K562 (cell line): ENCODE results near the gene KBTBD12. TPM values are rescaled to one million over a fixed set of nuclear protein-coding genes. Genes with fewer than 3 reads are reported as not detected.

Experiments
- ATAC-seq: fragments of 200-7000 bp; cut with Tn5 transposase; 3 replicates; pipeline ENCODE4 v1.9.1; 2020; ENCODE audit warnings: moderate library complexity
- BruUV-seq: library from RNA; stranded (reverse); fragments of 400-500 nt; replicated peaks from 2 replicates; lab custom pipeline; 2021; lab: Mats Ljungman, UMichigan
- CTCF ChIA-PET: fragments of 300-600 bp; formaldehyde crosslinking; extraction: SDS; loops from one replicate; lab custom pipeline; 2021; ENCODE audit warnings: low intra/inter-chr PET ratio; lab: Yijun Ruan, JAX
- POLR2A ChIA-PET: fragments of 300-600, 350-650 bp; sonication (Branson Sonifier 250); formaldehyde crosslinking; extraction: SDS; loops from one replicate; lab custom pipeline; 2021; ENCODE audit warnings: antibody characterized with exemption, inconsistent platforms; lab: Yijun Ruan, JAX
- DNase-seq, 4 experiments: peaks; one replicate each; pipeline versions ENCODE4 v3.0.0 to v3.0.0-alpha.2; 2011 to 2018; ENCODE audit warnings: low spot score in 3 of 4, mixed read lengths in 3 of 4; ENCODE audit errors: extremely low read depth in 1 of 4
- FAIRE-seq: peaks from 2 replicates; lab custom pipeline; 2011; peaks lifted over from hg19 to GRCh38; lab: Jason Lieb, UNC
- H2AFZ ChIP-seq: 2 replicates; pipeline ENCODE4 v1.6.0; 2011; ENCODE audit warnings: low read depth, low read length, control low read depth, inconsistent platforms
- H3K27ac ChIP-seq: fragments of 200-600 bp; 3 replicates; pipeline ENCODE4 v1.8.0; 2011; ENCODE audit warnings: low read depth, mild to moderate bottlenecking, control low read depth, inconsistent platforms, low read length, moderate library complexity, mixed read lengths; ENCODE audit errors: extremely low read depth
- H3K27me3 ChIP-seq, 2 experiments: fragments of 300-600 bp in 1 of 2; 2 replicates in 1 of 2; 3 replicates in 1 of 2; pipeline versions ENCODE4 v1.6.0 to v1.8.0; 2011; ENCODE audit warnings: inconsistent platforms in 2 of 2, low read length in 2 of 2, mild to moderate bottlenecking in 1 of 2, mixed read lengths in 1 of 2, moderate library complexity in 1 of 2; ENCODE audit not compliant: control insufficient read depth in 2 of 2, insufficient read depth in 2 of 2
- H3K36me3 ChIP-seq: fragments of 300-600 bp; 3 replicates; pipeline ENCODE4 v1.8.0; 2011; ENCODE audit warnings: mild to moderate bottlenecking, low read length, inconsistent platforms; ENCODE audit not compliant: control insufficient read depth, insufficient read depth
- H3K4me1 ChIP-seq, 2 experiments: fragments of 200-600 bp in 1 of 2; replicated peaks in 1 of 2; 2 replicates in 1 of 2; 3 replicates in 1 of 2; pipeline versions ENCODE4 v1.5.1 to v1.8.0; 2011; ENCODE audit warnings: inconsistent platforms in 2 of 2, low read length in 2 of 2, mild to moderate bottlenecking in 1 of 2, mixed read lengths in 1 of 2, moderate library complexity in 1 of 2; ENCODE audit not compliant: control insufficient read depth in 2 of 2, insufficient read depth in 2 of 2
- H3K4me2 ChIP-seq: 2 replicates; pipeline ENCODE4 v1.6.1; 2011; ENCODE audit warnings: low read length, control low read depth, inconsistent platforms, mixed read lengths; ENCODE audit not compliant: insufficient read depth
- H3K4me3 ChIP-seq: fragments of 200-600 bp; sonication (generic), shearing (Covaris generic); 2 replicates; pipeline ENCODE4 v1.5.1; 2016; ENCODE audit warnings: control low read depth, inconsistent platforms
- H3K79me2 ChIP-seq: fragments of 200-600 bp; 3 replicates; pipeline ENCODE4 v1.8.0; 2011; ENCODE audit warnings: low read length, inconsistent platforms; ENCODE audit not compliant: control insufficient read depth, insufficient read depth
- H3K9ac ChIP-seq, 2 experiments: 2 replicates each; pipeline versions ENCODE4 v1.6.0 to v1.6.1; 2011; ENCODE audit warnings: low read depth in 2 of 2, low read length in 2 of 2, control low read depth in 1 of 2, inconsistent platforms in 1 of 2, mild to moderate bottlenecking in 1 of 2, mixed read lengths in 1 of 2; ENCODE audit not compliant: insufficient read depth in 1 of 2
- H3K9me1 ChIP-seq: one replicate; pipeline ENCODE4 v1.6.0; 2011; ENCODE audit warnings: inconsistent platforms, mild to moderate bottlenecking, low read length, moderate library complexity; ENCODE audit not compliant: control insufficient read depth, insufficient read depth
- H3K9me3 ChIP-seq: replicated peaks from 2 replicates; pipeline ENCODE4 v1.5.1; 2011; ENCODE audit warnings: low read depth, low read length, inconsistent platforms; ENCODE audit not compliant: control insufficient read depth, insufficient read depth
- H4K20me1 ChIP-seq: replicated peaks from 2 replicates; pipeline ENCODE4 v1.6.1; 2011; ENCODE audit warnings: low read length, inconsistent platforms, mixed read lengths; ENCODE audit not compliant: control insufficient read depth, insufficient read depth
- CEBPG ChIP-seq, 3 experiments: fragments of 200-800 bp in 1 of 3; sonication (Bioruptor generic) in 1 of 3; sonication (generic) in 1 of 3; formaldehyde crosslinking in 1 of 3; IDR thresholded peaks in 2 of 3; conservative IDR thresholded peaks in 1 of 3; 2 replicates each; pipeline versions ENCODE4 v1.6.1 to v1.8.0; 2016 to 2022; ENCODE audit warnings: missing compliant biosample characterization in 2 of 3, missing genetic modification characterization in 2 of 3, mild to moderate bottlenecking in 1 of 3, missing genetic modification reagents in 1 of 3
- GTF2F1 ChIP-seq: IDR thresholded peaks from 2 replicates; pipeline ENCODE4 v1.6.1; 2011; ENCODE audit warnings: low read depth, low read length, improper control_type of control experiment
- TEAD2 ChIP-seq: fragments of 450-650 bp; IDR thresholded peaks from 2 replicates; pipeline ENCODE4 v1.6.1; 2016; ENCODE audit warnings: missing genetic modification characterization, control low read depth, missing compliant biosample characterization
- TRIM25 ChIP-seq: fragments of 450-650 bp; IDR thresholded peaks from 2 replicates; pipeline ENCODE4 v1.7.0; 2016; ENCODE audit warnings: borderline replicate concordance
- ZKSCAN1 ChIP-seq: fragments of 150-350 bp; IDR thresholded peaks from 2 replicates; pipeline ENCODE4 v1.6.1; 2016; ENCODE audit warnings: low read depth, low read length
- ZNF318 ChIP-seq, 2 experiments: fragments of 450-650 bp; IDR thresholded peaks; 2 replicates each; pipeline ENCODE4 v1.6.1; 2016; ENCODE audit warnings: mild to moderate bottlenecking in 2 of 2, borderline replicate concordance in 1 of 2, low read depth in 1 of 2, moderate library complexity in 1 of 2
- ZNF668 ChIP-seq: fragments of 250-450 bp; sonication (Bioruptor Pico); IDR thresholded peaks from 2 replicates; pipeline ENCODE4 v1.8.0; 2022; ENCODE audit warnings: mild to moderate bottlenecking, inconsistent platforms
- ZNF830 ChIP-seq: fragments of 250-450 bp; sonication (Bioruptor Pico); IDR thresholded peaks from 2 replicates; pipeline ENCODE4 v1.5.0; 2021; ENCODE audit warnings: mild to moderate bottlenecking
- WGBS: fragments of 100-300 bp; shearing (Covaris generic); methylation state at CpG from one replicate; pipeline ENCODE4 v1.1.6; 2016; ENCODE audit warnings: low coverage, mixed read lengths; ENCODE audit not compliant: insufficient coverage; ENCODE audit errors: missing lambda C conversion rate; 5-methylcytosine and 5-hydroxymethylcytosine counted together
- in situ Hi-C: fragments of 300-500 bp; cut with MboI; formaldehyde crosslinking; loops from 4 replicates; pipeline ENCODE4 v1.15.0; 2018; ENCODE audit warnings: inconsistent platforms, mixed read lengths
- intact Hi-C: fragments of 100-400 bp; cut with micrococcal nuclease; formaldehyde crosslinking; loops from 2 replicates; pipeline ENCODE4 v1.14.2; 2022
- polyA plus RNA-seq, 8 experiments: library from polyadenylated mRNA; depleted of rRNA in 4 of 8; stranded (reverse) in 5 of 8; unstranded in 3 of 8; fragments of >200 nt; fragmentation: Nextera tagmentation in 2 of 8; fragmentation: Illumina TruSeq in 1 of 8; extraction: Ambion mirVana in 2 of 8; extraction: Trizol in 1 of 8; gene quantifications; 2 replicates each; pipeline versions ENCODE4 v1.2.1 to v1.2.3, GENCODE V29; 2011 to 2014; ENCODE audit warnings: inconsistent platforms in 1 of 8, missing spikeins in 1 of 8
- total RNA-seq, 7 experiments: library from RNA; depleted of rRNA in 6 of 7; stranded (reverse); fragments of >200 nt in 6 of 7; fragmentation: Illumina TruSeq in 2 of 7; extraction: Trizol in 2 of 7; gene quantifications; 2 replicates each; pipeline versions ENCODE4 v1.2.1 to v1.2.3, GENCODE V29; 2011 to 2021; ENCODE audit warnings: low replicate concordance in 1 of 7
- TF ChIP-seq, protein P1 (sequence below): sonication (generic); formaldehyde crosslinking; IDR thresholded peaks from 2 replicates; pipeline ENCODE4 v1.8.0; 2022; ENCODE audit warnings: missing genetic modification reagents, mild to moderate bottlenecking, borderline replicate concordance

The KBTBD12 gene
- total and polyA plus RNA-seq, 9 of the 15 experiments (the other 6 are each of a cell fraction or from before 2014, with no cell fraction given), result not detected

DNA sequence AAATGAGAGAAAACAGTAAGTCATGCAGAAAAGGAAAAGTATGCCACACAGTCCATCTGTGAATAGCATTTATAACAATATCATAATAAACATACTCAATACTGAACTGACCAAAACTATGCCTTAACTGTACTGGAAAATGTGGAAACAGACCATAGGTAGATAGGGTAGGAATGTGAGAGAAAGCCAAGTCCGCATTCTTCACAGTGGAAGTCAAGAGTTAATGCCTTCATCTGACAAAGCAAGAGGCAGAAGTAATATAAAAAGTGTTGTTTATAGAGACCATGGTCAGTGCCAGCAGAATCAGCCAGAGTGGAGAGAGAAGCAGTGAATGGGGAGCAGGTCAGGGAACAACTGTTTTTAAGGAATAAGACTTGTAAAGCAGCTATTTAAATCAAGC, 52.3 kb downstream of the KBTBD12 start:
- no TSS peak for BruUV-seq
- Histone ChIP-seq H3K9ac (no peak overlapping the region), H3K36me3 (no peaks in the 10 kb centered on the region), H4K20me1 (no peaks in the 10 kb centered on the region), H2AFZ (no peak overlapping the region), H3K9me3 (no peaks in the 10 kb centered on the region), H3K4me3 (no peak overlapping the region), H3K79me2 (no peaks in the 10 kb centered on the region), H3K27me3 (no peaks in the 10 kb centered on the region; a peak in 1 of 5 replicates), H3K4me2 (no peak overlapping the region), H3K4me1 (no peaks in the 10 kb centered on the region), H3K27ac (no peak overlapping the region), H3K9me1 (no peaks in the 10 kb centered on the region)
- no peak for DNase-seq
- POLR2A ChIA-PET, result interaction anchor here (0.6 kb wide), 1 partner anchor 317 kb away, joined by 3 read pairs; no protein-coding TSS in a partner anchor
- 0% methylated on average over 1 of the region's 1 CpG for WGBS
- no peak for ATAC-seq
- no peak for FAIRE-seq
- in situ Hi-C loops (no loop called here), intact Hi-C loops (loop anchor here (10.0 kb wide), 2 partner anchors 283 to 393 kb away; no protein-coding TSS in a partner anchor)
- CTCF ChIA-PET, result no interaction called here
- TF ChIP-seq TEAD2 (tag), result no peak
- TF ChIP-seq ZNF668 (CRISPR knock-in tag), result no peak
- no peak for TF ChIP-seq ZNF830 (CRISPR knock-in tag)
- TF ChIP-seq GTF2F1, result no peak
- no peak for TF ChIP-seq CEBPG (CRISPR knock-in tag; IDR thresholded peaks at IDR 0.05)
- no peak for TF ChIP-seq CEBPG (tag; conservative IDR thresholded peaks at IDR 0.05 in 1 of 2, IDR thresholded peaks at IDR 0.05 in 1 of 2)
- no peak for TF ChIP-seq TRIM25
- TF ChIP-seq, protein P1, sequence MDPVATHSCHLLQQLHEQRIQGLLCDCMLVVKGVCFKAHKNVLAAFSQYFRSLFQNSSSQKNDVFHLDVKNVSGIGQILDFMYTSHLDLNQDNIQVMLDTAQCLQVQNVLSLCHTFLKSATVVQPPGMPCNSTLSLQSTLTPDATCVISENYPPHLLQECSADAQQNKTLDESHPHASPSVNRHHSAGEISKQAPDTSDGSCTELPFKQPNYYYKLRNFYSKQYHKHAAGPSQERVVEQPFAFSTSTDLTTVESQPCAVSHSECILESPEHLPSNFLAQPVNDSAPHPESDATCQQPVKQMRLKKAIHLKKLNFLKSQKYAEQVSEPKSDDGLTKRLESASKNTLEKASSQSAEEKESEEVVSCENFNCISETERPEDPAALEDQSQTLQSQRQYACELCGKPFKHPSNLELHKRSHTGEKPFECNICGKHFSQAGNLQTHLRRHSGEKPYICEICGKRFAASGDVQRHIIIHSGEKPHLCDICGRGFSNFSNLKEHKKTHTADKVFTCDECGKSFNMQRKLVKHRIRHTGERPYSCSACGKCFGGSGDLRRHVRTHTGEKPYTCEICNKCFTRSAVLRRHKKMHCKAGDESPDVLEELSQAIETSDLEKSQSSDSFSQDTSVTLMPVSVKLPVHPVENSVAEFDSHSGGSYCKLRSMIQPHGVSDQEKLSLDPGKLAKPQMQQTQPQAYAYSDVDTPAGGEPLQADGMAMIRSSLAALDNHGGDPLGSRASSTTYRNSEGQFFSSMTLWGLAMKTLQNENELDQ (CRISPR knock-in tag), result no peak
- no peak for TF ChIP-seq ZKSCAN1
- TF ChIP-seq ZNF318 (IDR thresholded peaks at IDR 0.05; ENCODE audit: borderline replicate concordance in 1 of 2, low read depth in 1 of 2), result no peak
